Gastrocnemius medialis (tissue), 4 donors: ENCODE results near the gene RANBP10.

Experiments
- POLR2A ChIP-seq, 2 donors: fragments of 450-650 bp; IDR thresholded peaks; one replicate each; pipeline ENCODE4 v1.6.1; 2017; ENCODE audit warnings: antibody characterized with exemption in 2 of 2, mild to moderate bottlenecking in 2 of 2, moderate library complexity in 2 of 2
- TF ChIP-seq, protein P1 (sequence below), 5 experiments: fragments of 450-650 bp in 3 of 5; fragments of 200-600 bp in 2 of 5; sonication (generic) in 2 of 5; IDR thresholded peaks in 4 of 5; conservative IDR thresholded peaks in 1 of 5; 1 replicate in 4 of 5; 2 replicates in 1 of 5; pipeline ENCODE4 v1.5.1; 2016 to 2019; ENCODE audit warnings: antibody characterized with exemption in 5 of 5, mild to moderate bottlenecking in 3 of 5, moderate library complexity in 3 of 5

DNA sequence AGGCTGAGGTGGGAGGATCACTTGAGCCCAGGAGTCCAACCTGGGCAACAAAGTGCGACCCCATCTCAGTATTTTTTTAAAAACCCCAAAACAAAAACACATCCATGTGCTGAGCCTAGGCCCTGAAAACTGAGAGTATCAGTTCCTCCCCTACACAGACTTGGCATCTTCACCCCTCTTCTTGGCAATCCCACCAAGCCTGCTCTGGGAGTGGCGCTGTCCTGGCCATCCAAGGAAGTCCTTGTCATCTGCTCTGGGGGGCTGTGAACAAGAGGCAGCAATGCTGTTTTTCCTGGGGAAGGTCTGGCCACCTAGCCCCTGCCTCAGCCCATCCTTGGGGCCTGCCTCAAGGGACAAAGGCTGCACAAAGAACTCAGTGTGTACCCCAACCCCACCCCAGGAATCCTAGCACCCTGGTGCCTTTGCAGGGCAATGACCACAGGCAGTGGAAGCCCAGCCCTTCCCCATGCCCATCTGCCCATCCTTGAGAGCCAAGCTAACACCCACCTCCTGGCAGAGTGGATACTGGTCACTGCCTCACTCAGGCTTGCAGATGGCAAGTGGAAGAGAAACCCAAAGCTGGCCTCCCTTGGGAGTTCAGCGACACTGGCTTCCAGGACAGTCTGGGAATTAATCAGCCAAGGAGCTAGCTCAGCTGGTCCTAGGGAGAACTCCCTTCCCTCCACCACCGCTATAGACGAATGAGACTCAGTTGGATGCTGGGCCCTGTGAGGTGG is 72.5 kb downstream of the RANBP10 start:
- TF ChIP-seq, protein P1, sequence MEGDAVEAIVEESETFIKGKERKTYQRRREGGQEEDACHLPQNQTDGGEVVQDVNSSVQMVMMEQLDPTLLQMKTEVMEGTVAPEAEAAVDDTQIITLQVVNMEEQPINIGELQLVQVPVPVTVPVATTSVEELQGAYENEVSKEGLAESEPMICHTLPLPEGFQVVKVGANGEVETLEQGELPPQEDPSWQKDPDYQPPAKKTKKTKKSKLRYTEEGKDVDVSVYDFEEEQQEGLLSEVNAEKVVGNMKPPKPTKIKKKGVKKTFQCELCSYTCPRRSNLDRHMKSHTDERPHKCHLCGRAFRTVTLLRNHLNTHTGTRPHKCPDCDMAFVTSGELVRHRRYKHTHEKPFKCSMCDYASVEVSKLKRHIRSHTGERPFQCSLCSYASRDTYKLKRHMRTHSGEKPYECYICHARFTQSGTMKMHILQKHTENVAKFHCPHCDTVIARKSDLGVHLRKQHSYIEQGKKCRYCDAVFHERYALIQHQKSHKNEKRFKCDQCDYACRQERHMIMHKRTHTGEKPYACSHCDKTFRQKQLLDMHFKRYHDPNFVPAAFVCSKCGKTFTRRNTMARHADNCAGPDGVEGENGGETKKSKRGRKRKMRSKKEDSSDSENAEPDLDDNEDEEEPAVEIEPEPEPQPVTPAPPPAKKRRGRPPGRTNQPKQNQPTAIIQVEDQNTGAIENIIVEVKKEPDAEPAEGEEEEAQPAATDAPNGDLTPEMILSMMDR (IDR thresholded peaks at IDR 0.05 in 4 of 5, conservative IDR thresholded peaks at IDR 0.05 in 1 of 5), result no peak
- no peak for TF ChIP-seq POLR2A (IDR thresholded peaks at IDR 0.05)
